Measurements from ENCODE around the gene IGF2BP3.
"Not testable (repeated sequence)": the region's sequence is repeated elsewhere in the genome, so short reads cannot be mapped to it uniquely, and the experiment has no call there.

The IGF2BP3 gene

DNA sequence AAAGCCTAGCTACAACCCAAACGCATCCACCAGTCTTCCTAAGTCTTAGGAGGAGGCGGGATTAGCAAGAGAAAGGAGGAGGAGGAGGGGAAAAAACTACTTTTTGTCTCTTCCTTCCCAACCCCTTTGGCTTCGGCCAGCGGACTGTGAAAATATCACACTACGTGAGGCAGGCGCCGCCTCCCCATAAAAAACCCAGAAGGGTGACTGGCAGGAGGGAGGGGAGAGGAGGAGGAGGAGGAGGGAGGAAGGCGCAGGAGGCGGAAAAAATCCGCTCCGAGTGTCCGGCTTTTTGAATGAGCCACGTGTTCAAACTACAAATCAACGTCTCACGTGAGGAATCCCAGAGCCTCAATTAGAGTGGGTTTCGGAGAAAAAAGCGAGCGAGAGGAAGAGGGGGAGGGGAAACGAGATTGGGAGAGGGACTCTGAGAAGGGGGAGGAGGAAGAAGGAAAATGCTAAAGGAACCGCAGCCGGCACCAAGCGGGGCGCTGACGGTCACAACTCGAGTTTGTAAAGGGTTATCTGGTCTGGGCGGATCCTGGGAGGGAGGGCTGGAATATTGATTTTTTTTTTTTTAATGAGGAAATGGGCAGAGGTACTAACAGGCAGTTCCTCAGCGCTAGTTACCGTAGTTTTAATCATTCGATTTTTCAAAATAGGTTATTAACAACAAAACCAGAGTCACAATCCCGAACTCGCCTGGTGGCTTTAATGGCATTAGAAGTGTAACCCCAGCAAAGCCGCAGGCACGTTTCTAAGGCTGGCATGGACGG is at the start of gene IGF2BP3:
Gene IGF2BP3 (minus strand): TSS at position 162 of the 776 bp plus-strand sequence. CDS start 381 bp downstream, outside the sequence.
- Histone ChIP-seq H3K27ac (ENCODE audit: low read length) (peak within 1 kb of the TSS; percentile 95), H3K4me3 (ENCODE audit: low read length) (peak within 1 kb of the TSS; percentile 94), H3K27me3 (ENCODE audit: control insufficient read depth, insufficient read depth, low read length) (no peaks in the 10 kb centered on the region)

DNA sequence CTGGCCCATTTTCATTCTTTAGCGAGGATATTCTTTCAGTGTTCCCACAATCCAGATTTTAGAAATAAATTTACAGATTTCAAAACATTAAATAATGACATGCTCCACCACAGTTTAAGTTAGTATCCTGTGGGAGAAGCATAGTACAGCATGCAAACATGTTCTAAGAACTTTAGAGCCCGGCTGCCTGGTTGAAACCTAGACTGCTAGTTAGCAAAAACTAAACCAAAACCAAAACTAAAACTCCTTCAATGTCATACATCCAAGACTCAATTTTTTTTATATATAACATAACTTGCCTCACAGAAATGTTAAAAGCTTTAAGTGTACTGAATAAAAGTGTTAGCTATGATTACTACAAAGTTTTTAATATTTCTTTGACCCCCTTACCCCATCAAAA is 44.5 kb upstream of the IGF2BP3 start:
- H3K27ac ChIP-seq (ENCODE audit: low read length) = no peak overlapping the region
- H3K4me3 ChIP-seq (ENCODE audit: low read length) = no peak overlapping the region

More for the DNA sequence above, at the start of gene IGF2BP3:
- H3K9ac ChIP-seq (ENCODE audit: low read length) = peak within 1 kb of the TSS; percentile 94
- H3K9me3 ChIP-seq (ENCODE audit: control insufficient read depth, low read depth, low read length) = no peaks in the 10 kb centered on the region
- peaks cover 22% of the 10 kb centered on the region for H3K4me1 ChIP-seq (ENCODE audit: control insufficient read depth, low read depth, low read length)
- no peaks in the 10 kb centered on the region for H3K36me3 ChIP-seq (ENCODE audit: control insufficient read depth, low read depth, low read length)

DNA sequence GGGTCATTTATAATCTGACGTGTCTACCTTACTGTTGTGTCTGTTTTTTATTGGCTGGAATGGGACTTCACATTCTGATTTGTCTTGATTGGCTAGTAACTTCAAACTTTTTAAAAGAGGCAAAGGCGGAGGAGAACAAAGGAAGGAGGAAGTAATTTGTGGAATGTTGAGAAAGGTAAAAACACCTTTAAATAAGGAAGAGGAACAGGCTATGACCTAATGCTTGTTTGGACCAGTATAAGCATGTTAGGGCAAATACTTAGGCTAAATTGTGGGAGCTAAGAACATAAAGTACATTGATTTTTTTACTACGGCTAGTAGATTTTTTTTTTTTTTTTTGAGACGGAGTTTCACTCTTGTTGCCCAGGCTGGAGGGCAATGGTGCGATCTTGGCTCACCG is 43.5 kb upstream of the IGF2BP3 start:
- H3K4me3 ChIP-seq (ENCODE audit: low read length); H3K27me3 ChIP-seq (ENCODE audit: control insufficient read depth, insufficient read depth, low read length); H3K9ac ChIP-seq (ENCODE audit: low read length); H3K27ac ChIP-seq (ENCODE audit: low read length); H3K9me3 ChIP-seq (ENCODE audit: control insufficient read depth, low read depth, low read length); H3K4me1 ChIP-seq (ENCODE audit: control insufficient read depth, low read depth, low read length): not testable (repeated sequence)
- H3K36me3 ChIP-seq (ENCODE audit: control insufficient read depth, low read depth, low read length) = peaks cover 92% of the 10 kb centered on the region

More for the DNA sequence above, 44.5 kb upstream of the IGF2BP3 start:
- Histone ChIP-seq H3K9me3 (ENCODE audit: control insufficient read depth, low read depth, low read length) (no peaks in the 10 kb centered on the region), H3K36me3 (ENCODE audit: control insufficient read depth, low read depth, low read length) (peaks cover 91% of the 10 kb centered on the region), H3K27me3 (ENCODE audit: control insufficient read depth, insufficient read depth, low read length) (no peaks in the 10 kb centered on the region), H3K4me1 (ENCODE audit: control insufficient read depth, low read depth, low read length) (no peaks in the 10 kb centered on the region), H3K9ac (ENCODE audit: low read length) (no peak overlapping the region)

DNA sequence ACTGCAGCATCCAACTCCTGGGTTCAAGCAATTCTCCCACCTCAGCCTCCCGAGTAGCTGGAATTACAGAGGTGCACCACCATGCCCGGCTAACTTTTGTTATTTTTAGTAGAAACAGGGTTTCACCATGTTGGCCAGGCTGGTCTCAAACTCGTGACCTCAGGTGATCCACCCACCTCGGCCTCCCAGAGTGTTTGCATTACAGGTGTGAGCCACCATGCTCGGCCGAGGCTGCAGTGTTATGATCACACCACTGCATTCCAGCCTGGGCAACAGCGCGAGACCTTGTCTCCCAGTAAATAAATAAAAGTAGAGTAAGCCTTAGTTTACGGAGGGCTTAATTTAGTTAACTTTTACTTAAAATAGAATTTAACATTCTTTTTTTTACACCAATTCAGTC is 23.7 kb upstream of the IGF2BP3 start:
- Histone ChIP-seq H3K27me3 (ENCODE audit: control insufficient read depth, insufficient read depth, low read length) (no peaks in the 10 kb centered on the region), H3K4me1 (ENCODE audit: control insufficient read depth, low read depth, low read length) (no peaks in the 10 kb centered on the region), H3K4me3 (ENCODE audit: low read length) (no peak overlapping the region), H3K9ac (ENCODE audit: low read length) (no peak overlapping the region), H3K9me3 (ENCODE audit: control insufficient read depth, low read depth, low read length) (no peaks in the 10 kb centered on the region), H3K27ac (ENCODE audit: low read length) (no peak overlapping the region), H3K36me3 (ENCODE audit: control insufficient read depth, low read depth, low read length) (no peaks in the 10 kb centered on the region)

DNA sequence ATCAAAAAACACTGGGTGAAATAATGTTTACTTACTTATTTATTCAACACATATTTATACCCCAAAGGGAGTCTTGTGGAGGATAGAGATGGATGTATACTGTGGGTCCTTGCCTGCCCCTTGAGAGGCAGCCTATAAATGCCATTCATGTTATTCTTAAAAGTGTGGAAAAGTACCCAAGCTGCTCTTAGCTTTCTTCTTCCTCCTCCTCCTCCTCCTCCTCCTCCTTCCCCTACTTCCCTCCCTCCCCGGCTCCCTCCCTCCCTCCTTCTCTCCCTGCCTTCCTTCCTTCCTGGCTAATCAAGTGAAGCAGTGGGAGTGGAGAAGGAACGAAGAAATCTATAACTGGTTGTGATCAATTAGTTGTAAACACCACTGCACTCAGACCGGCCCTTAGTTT is 21.2 kb upstream of the IGF2BP3 start:
- Histone ChIP-seq H3K36me3 (ENCODE audit: control insufficient read depth, low read depth, low read length) (no peaks in the 10 kb centered on the region), H3K27me3 (ENCODE audit: control insufficient read depth, insufficient read depth, low read length) (no peaks in the 10 kb centered on the region), H3K27ac (ENCODE audit: low read length) (no peak overlapping the region), H3K9me3 (ENCODE audit: control insufficient read depth, low read depth, low read length) (no peaks in the 10 kb centered on the region), H3K4me1 (ENCODE audit: control insufficient read depth, low read depth, low read length) (no peaks in the 10 kb centered on the region), H3K4me3 (ENCODE audit: low read length) (peak overlapping the region; percentile 62), H3K9ac (ENCODE audit: low read length) (peak overlapping the region; percentile 24)

DNA sequence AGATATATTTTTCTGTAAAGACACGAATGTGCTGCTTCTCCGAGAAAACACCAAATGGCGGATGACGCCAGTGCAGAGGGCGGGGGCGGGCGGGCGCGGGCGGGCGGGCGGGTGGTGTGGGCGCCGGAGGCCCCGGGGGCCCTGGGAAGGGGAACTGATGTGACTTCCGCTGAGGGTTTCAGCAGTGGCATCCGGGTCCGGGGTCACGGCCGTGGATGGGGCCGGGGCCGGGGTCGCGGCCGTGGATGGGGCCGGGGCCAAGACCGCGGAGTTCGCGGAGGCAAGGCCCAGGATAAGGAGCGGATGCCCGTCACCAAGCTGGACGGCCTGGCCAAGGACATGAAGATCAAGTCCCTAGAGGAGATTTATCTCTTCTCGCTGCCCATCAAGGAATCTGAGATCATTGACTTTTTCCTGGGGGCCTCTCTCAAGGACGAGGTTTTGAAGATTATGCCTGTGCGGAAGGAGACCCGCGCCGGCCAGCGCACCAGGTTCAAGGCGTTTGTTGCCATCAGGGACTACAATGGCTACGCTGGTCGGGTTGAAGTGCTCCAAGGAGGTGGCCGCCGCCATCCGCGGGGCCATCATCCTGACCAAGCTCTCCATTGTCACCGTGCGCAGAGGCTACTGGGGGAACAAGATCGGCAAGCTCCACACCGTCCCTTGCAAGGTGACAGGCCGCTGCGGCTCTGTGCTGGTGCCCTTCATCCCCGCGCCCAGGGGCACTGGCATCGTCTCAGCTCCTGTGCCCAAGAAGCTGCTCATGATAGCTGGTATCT is 20.3 kb upstream of the IGF2BP3 start:
- Histone ChIP-seq H3K27me3 (ENCODE audit: control insufficient read depth, insufficient read depth, low read length) (no peaks in the 10 kb centered on the region), H3K27ac (ENCODE audit: low read length) (no peak overlapping the region)

DNA sequence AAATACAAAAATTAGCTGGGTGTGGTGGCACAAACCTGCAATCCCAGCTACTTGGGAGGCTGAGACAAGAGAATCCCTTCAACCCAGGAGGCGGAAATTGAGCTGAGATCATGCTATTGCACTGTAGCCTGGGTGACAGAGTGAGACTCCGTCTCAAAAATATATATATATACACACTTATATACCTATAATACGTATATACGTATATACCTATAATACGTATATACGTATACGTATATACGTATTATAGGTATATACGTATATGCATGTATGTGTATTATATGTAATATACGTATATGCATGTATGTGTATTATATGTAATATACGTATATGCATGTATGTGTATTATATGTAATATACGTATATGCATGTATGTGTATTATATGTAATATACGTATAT is 18.4 kb upstream of the IGF2BP3 start:
- not testable (repeated sequence) for H3K4me3 ChIP-seq (ENCODE audit: low read length); H3K27me3 ChIP-seq (ENCODE audit: control insufficient read depth, insufficient read depth, low read length); H3K36me3 ChIP-seq (ENCODE audit: control insufficient read depth, low read depth, low read length); H3K9me3 ChIP-seq (ENCODE audit: control insufficient read depth, low read depth, low read length); H3K4me1 ChIP-seq (ENCODE audit: control insufficient read depth, low read depth, low read length); H3K27ac ChIP-seq (ENCODE audit: low read length); H3K9ac ChIP-seq (ENCODE audit: low read length)

More for the DNA sequence above, 20.3 kb upstream of the IGF2BP3 start:
- Histone ChIP-seq H3K4me1 (ENCODE audit: control insufficient read depth, low read depth, low read length) (peaks cover 8% of the 10 kb centered on the region), H3K4me3 (ENCODE audit: low read length) (peak overlapping the region; percentile 62), H3K9ac (ENCODE audit: low read length) (peak overlapping the region; percentile 45), H3K9me3 (ENCODE audit: control insufficient read depth, low read depth, low read length) (no peaks in the 10 kb centered on the region), H3K36me3 (ENCODE audit: control insufficient read depth, low read depth, low read length) (no peaks in the 10 kb centered on the region)

DNA sequence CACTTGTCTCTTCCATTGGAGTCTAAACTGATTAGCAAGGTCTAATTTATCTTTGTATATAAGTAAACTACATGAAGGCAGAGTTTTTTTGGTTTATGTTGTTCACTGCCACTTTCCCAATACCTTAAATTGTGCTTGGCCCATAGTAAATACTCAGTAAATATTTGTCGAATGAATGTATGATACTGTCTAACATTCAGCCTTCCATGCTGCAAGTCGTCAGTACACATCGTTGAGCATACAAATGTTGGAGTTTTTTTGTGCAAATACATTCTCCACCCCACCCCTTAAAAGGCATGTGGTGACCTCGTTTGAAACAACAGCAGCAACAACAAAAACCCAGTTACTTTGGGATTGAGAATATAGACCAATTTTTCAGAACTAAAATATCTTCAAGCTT is 17.4 kb upstream of the IGF2BP3 start:
- H3K9me3 ChIP-seq (ENCODE audit: control insufficient read depth, low read depth, low read length) = no peaks in the 10 kb centered on the region
- H3K9ac ChIP-seq (ENCODE audit: low read length) = no peak overlapping the region
- H3K4me3 ChIP-seq (ENCODE audit: low read length) = no peak overlapping the region

DNA sequence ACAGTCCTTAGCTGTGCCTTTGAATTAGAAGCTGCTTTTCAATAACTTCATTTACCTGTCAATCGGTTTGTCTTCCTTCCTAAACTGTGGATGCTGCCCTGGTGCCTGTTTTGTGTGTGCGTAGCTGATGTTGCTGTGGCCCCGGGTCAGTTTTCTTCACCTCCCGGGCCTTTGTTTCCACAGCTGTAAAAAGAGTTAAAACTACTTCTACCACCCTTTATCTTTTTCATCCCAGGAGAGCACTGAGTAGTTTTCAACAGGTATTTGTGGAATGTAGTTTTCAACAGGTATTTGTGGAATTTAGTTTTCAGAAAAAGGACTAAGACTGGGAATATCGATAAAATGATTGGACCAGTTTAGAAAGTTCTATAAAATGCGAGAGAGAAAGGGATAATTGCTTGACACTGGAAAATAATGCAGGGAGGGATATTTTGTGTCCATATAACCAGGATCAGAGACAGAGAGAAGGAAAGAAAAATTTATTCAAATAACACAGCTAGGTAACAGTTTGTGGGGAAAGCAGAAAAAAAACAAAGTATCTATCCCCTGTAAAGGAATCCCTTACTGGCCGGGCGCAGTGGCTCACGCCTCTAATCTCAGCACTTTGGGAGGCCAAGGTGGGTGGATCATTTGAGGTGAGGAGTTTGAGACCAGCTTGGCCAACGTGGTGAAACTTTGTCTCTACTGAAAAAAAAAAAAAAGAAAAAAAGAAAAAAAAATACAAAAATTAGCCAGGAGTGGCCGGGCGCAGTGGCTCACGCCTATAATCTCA is 15.9 kb upstream of the IGF2BP3 start:
- Histone ChIP-seq H3K27me3 (ENCODE audit: control insufficient read depth, insufficient read depth, low read length) (no peaks in the 10 kb centered on the region), H3K36me3 (ENCODE audit: control insufficient read depth, low read depth, low read length) (no peaks in the 10 kb centered on the region), H3K27ac (ENCODE audit: low read length) (no peak overlapping the region), H3K4me3 (ENCODE audit: low read length) (no peak overlapping the region), H3K4me1 (ENCODE audit: control insufficient read depth, low read depth, low read length) (peaks cover 8% of the 10 kb centered on the region), H3K9me3 (ENCODE audit: control insufficient read depth, low read depth, low read length) (no peaks in the 10 kb centered on the region), H3K9ac (ENCODE audit: low read length) (peak overlapping the region; percentile 42)

More for the DNA sequence above, 17.4 kb upstream of the IGF2BP3 start:
- no peaks in the 10 kb centered on the region for H3K36me3 ChIP-seq (ENCODE audit: control insufficient read depth, low read depth, low read length)
- peaks cover 8% of the 10 kb centered on the region for H3K4me1 ChIP-seq (ENCODE audit: control insufficient read depth, low read depth, low read length)
- H3K27me3 ChIP-seq (ENCODE audit: control insufficient read depth, insufficient read depth, low read length) = no peaks in the 10 kb centered on the region
- H3K27ac ChIP-seq (ENCODE audit: low read length) = no peak overlapping the region

DNA sequence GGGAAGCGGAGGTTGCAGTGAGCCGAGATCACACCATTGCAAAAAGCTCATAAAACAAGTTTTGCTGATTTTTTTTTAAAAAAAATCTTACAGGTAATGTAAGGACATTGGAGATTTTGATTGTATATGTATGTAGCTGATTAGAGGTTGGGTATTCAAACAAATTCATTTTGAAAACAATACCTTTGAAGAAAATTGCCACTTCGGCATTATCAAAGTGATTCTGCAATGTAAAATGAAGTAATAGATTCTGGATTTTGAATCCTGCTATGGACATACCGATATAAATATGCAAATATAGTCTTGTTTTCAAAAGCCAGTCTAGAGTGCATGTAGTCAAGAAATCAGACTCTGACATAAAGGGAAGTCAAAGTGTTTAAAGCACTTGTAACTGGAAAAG is 12.4 kb upstream of the IGF2BP3 start:
- no peak overlapping the region for H3K9ac ChIP-seq (ENCODE audit: low read length)
- no peak overlapping the region for H3K27ac ChIP-seq (ENCODE audit: low read length)
- no peaks in the 10 kb centered on the region for H3K27me3 ChIP-seq (ENCODE audit: control insufficient read depth, insufficient read depth, low read length)
- no peaks in the 10 kb centered on the region for H3K36me3 ChIP-seq (ENCODE audit: control insufficient read depth, low read depth, low read length)
- H3K4me3 ChIP-seq (ENCODE audit: low read length) = no peak overlapping the region
- H3K9me3 ChIP-seq (ENCODE audit: control insufficient read depth, low read depth, low read length) = no peaks in the 10 kb centered on the region
- peaks cover 8% of the 10 kb centered on the region for H3K4me1 ChIP-seq (ENCODE audit: control insufficient read depth, low read depth, low read length)
